Measurements from ENCODE around the gene CTSW.

DNA sequence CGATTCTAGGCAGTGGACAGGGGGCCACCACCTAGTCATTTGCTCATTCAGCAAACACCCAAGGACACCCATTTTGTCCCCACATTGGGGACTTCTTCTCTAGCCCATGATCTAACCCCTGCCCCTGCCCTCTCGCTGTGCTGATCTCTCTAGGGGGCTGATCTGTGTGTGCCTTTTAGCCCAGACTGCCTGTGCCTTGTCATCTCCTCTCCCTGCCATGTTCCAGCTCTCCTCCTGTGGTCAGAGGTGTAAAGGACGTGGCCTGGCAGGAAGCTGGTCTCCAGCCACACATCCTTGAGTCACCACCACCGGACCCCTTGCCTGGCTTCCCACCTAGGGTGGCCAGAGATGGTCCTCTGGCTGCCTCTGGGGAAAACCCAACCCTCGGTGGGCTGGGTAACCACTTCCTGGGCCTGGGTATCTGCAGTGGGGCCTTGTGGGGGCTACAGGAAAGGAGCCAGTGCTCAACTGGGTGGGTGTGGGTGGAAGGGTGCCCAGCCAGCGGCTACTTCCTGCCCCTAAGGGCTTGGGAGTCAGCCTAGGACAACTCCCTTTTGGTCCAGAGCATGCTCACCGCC lies 1.3 kb downstream of the CTSW start:
- TF ChIP-seq, protein P1, sequence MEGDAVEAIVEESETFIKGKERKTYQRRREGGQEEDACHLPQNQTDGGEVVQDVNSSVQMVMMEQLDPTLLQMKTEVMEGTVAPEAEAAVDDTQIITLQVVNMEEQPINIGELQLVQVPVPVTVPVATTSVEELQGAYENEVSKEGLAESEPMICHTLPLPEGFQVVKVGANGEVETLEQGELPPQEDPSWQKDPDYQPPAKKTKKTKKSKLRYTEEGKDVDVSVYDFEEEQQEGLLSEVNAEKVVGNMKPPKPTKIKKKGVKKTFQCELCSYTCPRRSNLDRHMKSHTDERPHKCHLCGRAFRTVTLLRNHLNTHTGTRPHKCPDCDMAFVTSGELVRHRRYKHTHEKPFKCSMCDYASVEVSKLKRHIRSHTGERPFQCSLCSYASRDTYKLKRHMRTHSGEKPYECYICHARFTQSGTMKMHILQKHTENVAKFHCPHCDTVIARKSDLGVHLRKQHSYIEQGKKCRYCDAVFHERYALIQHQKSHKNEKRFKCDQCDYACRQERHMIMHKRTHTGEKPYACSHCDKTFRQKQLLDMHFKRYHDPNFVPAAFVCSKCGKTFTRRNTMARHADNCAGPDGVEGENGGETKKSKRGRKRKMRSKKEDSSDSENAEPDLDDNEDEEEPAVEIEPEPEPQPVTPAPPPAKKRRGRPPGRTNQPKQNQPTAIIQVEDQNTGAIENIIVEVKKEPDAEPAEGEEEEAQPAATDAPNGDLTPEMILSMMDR (IDR thresholded peaks at IDR 0.05; ENCODE audit: insufficient read depth, low read length, poor library complexity, severe bottlenecking), result no peak
- no peak for TF ChIP-seq EZH2phosphoT487 (conservative IDR thresholded peaks at IDR 0.05; ENCODE audit: low read length)

Measured in SU-DHL-6 (cell line).